ENCODE data around the gene FSHR.

FSHR gene

GRCh38 chr2:49068613-49069012 lies 85.7 kb downstream of the FSHR start:
- H3K9ac ChIP-seq (ENCODE audit: low read length): no peak overlapping the region
- H3K79me2 ChIP-seq (ENCODE audit: insufficient read depth, low read length): no peaks in the 10 kb centered on the region
- no peaks in the 10 kb centered on the region for H3K27me3 ChIP-seq (ENCODE audit: insufficient read depth, low read length)
- no peak overlapping the region for H3K27ac ChIP-seq (ENCODE audit: low read depth, low read length, poor library complexity, severe bottlenecking)
- no peaks in the 10 kb centered on the region for H4K20me1 ChIP-seq (ENCODE audit: insufficient read depth, low read length)
- no peak overlapping the region for H3K4me2 ChIP-seq (ENCODE audit: low read length)
- no peaks in the 10 kb centered on the region for H3K9me3 ChIP-seq (ENCODE audit: low read length)
- no peak overlapping the region for H3K4me3 ChIP-seq (ENCODE audit: low read depth, low read length, poor library complexity, severe bottlenecking)
- no peaks in the 10 kb centered on the region for H3K9me2 ChIP-seq (ENCODE audit: low read depth, low read length)
- no peaks in the 10 kb centered on the region for H3K4me1 ChIP-seq (ENCODE audit: insufficient read depth, low read length, severe bottlenecking)
- no peak for TF ChIP-seq CTCF (IDR thresholded peaks at IDR 0.05; ENCODE audit: low read length)
- no peak for TF ChIP-seq EZH2 (IDR thresholded peaks at IDR 0.05; ENCODE audit: borderline replicate concordance, low read length)
- H2AFZ ChIP-seq (ENCODE audit: low read length): no peak overlapping the region
- H3K36me3 ChIP-seq (ENCODE audit: insufficient read depth, low read length): no peaks in the 10 kb centered on the region
- H3F3A ChIP-seq (ENCODE audit: insufficient read depth, low read length): no peaks in the 10 kb centered on the region

GRCh38 chr2:49067971-49068370 lies 86.3 kb downstream of the FSHR start:
- Histone ChIP-seq H3K4me3 (ENCODE audit: low read depth, low read length, poor library complexity, severe bottlenecking) (no peak overlapping the region), H3K79me2 (ENCODE audit: insufficient read depth, low read length) (no peaks in the 10 kb centered on the region), H3K9me2 (ENCODE audit: low read depth, low read length) (no peaks in the 10 kb centered on the region), H4K20me1 (ENCODE audit: insufficient read depth, low read length) (no peaks in the 10 kb centered on the region), H3K9ac (ENCODE audit: low read length) (no peak overlapping the region), H3K9me3 (ENCODE audit: low read length) (no peaks in the 10 kb centered on the region), H3K4me2 (ENCODE audit: low read length) (no peak overlapping the region), H3K4me1 (ENCODE audit: insufficient read depth, low read length, severe bottlenecking) (no peaks in the 10 kb centered on the region), H3K27me3 (ENCODE audit: insufficient read depth, low read length) (no peaks in the 10 kb centered on the region), H2AFZ (ENCODE audit: low read length) (no peak overlapping the region), H3K36me3 (ENCODE audit: insufficient read depth, low read length) (no peaks in the 10 kb centered on the region), H3F3A (ENCODE audit: insufficient read depth, low read length) (no peaks in the 10 kb centered on the region), H3K27ac (ENCODE audit: low read depth, low read length, poor library complexity, severe bottlenecking) (no peak overlapping the region)
- no peak for TF ChIP-seq CTCF (IDR thresholded peaks at IDR 0.05; ENCODE audit: low read length)
- TF ChIP-seq EZH2 (IDR thresholded peaks at IDR 0.05; ENCODE audit: borderline replicate concordance, low read length): no peak

GRCh38 chr2:49053156-49053555 lies 101.2 kb downstream of the FSHR start:
- H3F3A ChIP-seq (ENCODE audit: insufficient read depth, low read length): no peaks in the 10 kb centered on the region
- TF ChIP-seq EZH2 (IDR thresholded peaks at IDR 0.05; ENCODE audit: borderline replicate concordance, low read length) (no peak), CTCF (IDR thresholded peaks at IDR 0.05; ENCODE audit: low read length) (no peak)
- H3K9ac ChIP-seq (ENCODE audit: low read length): no peak overlapping the region
- H3K79me2 ChIP-seq (ENCODE audit: insufficient read depth, low read length): no peaks in the 10 kb centered on the region
- H3K4me2 ChIP-seq (ENCODE audit: low read length): no peak overlapping the region
- H2AFZ ChIP-seq (ENCODE audit: low read length): no peak overlapping the region
- no peaks in the 10 kb centered on the region for H3K27me3 ChIP-seq (ENCODE audit: insufficient read depth, low read length)
- H3K27ac ChIP-seq (ENCODE audit: low read depth, low read length, poor library complexity, severe bottlenecking): no peak overlapping the region
- no peaks in the 10 kb centered on the region for H3K9me2 ChIP-seq (ENCODE audit: low read depth, low read length)
- no peak overlapping the region for H3K4me3 ChIP-seq (ENCODE audit: low read depth, low read length, poor library complexity, severe bottlenecking)
- H3K36me3 ChIP-seq (ENCODE audit: insufficient read depth, low read length): no peaks in the 10 kb centered on the region
- no peaks in the 10 kb centered on the region for H3K9me3 ChIP-seq (ENCODE audit: low read length)
- H4K20me1 ChIP-seq (ENCODE audit: insufficient read depth, low read length): no peaks in the 10 kb centered on the region
- no peaks in the 10 kb centered on the region for H3K4me1 ChIP-seq (ENCODE audit: insufficient read depth, low read length, severe bottlenecking)
